Measurements from ENCODE around the gene GPR119.

The GPR119 gene

DNA sequence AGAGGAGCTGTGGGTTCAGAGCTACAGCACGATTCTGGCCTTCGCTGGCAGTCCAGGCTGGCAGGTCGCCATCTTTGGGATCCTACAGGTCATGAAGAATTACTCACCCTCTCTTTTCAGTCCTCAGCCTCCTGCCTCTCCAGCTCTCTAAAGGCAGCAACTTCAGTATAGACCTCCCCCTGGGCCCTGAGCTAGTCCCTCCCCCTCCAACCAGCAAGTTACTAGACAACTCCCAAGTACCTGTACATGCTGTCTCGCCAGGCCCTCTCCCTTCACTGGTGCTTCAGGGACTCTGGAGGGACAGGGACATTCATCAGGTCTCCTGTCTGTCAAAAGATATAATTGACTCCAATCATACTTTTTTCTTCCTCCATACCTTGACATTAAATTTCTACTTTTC lies at the start of gene GPR119:
TSS of gene GPR119 (minus strand) at position 155 of the 400 bp plus-strand sequence. CDS start 227 bp downstream, outside the sequence.
- TF ChIP-seq GATA2 (IDR thresholded peaks at IDR 0.05; ENCODE audit: low read depth, low read length) (no peak), GATA3 (IDR thresholded peaks at IDR 0.05; ENCODE audit: low read depth, low read length) (no peak)

DNA sequence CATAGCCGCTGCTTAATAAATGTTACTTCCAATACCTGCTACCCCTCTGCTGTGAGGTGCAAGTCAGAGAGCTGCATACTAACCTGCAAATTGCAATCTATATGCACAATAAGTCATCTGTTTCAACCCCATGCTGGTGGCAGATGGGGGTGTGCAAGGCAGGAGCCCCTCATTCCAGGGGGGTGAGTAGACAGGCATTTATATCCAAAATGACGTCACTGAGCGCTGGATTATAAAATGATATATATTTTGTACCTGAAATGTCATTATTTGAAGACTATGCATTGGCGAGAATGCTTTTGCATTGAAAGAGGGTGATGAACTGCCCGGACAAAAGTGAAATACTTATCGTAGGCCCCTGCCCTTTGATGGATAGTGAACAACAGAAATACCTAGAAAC lies 41.1 kb upstream of the GPR119 start:
- TF ChIP-seq GATA3 (IDR thresholded peaks at IDR 0.05; ENCODE audit: low read depth, low read length): no peak
- no peak for TF ChIP-seq GATA2 (IDR thresholded peaks at IDR 0.05; ENCODE audit: low read depth, low read length)

DNA sequence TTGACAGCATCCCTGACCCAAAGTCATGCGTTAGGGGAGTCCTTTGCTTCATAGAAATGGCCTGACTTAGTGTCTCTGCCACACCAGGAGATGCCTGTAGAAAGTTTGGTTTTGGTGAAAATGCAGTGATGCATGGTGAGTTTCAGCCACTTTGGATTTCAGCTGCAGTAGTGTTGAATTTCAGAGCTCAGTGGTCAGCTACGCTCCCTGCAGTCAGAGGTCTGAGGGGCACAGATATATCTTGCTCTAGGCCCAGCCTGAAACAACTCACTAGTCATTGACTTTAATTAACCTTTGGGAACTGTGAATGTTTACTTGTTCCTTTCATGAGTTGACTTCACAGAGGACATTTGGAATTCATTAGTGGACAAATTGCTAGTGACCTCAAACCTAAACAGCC lies 33.8 kb upstream of the GPR119 start:
- TF ChIP-seq GATA2 (IDR thresholded peaks at IDR 0.05; ENCODE audit: low read depth, low read length) (no peak), GATA3 (IDR thresholded peaks at IDR 0.05; ENCODE audit: low read depth, low read length) (no peak)

DNA sequence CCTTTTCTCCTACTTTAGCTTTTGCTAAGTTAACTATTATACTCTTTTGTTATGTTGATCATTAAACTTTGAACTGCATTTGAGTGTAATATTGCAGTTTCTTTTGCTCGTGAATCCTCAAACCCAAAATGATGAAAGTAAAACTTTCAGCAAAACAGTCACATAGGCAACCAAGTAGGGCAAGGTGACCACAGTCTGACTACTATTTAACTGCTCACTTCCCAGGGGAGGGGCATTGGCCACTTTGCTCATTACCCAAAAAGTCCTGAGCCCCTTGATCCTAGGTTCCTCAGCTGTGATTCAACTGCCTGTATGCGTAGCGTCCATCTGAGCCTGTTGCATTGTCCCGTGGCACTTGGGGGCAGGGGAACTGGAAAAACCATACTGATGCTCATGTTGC lies 33.3 kb upstream of the GPR119 start:
- TF ChIP-seq GATA3 (IDR thresholded peaks at IDR 0.05; ENCODE audit: low read depth, low read length): no peak
- TF ChIP-seq GATA2 (IDR thresholded peaks at IDR 0.05; ENCODE audit: low read depth, low read length): no peak

DNA sequence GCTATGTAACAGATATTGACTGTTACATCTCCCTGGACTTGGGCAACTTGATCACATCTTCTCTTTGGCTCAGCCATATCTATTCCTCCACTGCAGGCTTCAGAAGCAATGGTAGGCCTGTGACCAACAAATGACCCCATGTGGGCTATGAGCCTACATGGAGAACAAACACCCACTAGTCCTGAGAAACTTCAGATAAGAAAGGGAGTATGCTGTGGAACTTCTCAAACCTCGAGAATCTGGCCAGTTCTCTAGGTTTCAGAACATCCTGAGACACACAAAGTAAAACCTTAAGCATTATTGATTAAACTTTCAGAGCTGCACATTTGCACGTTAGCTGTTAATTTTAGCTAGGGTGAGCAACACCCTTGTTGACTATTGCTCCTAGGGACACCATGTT lies 32.6 kb upstream of the GPR119 start:
- TF ChIP-seq GATA2 (IDR thresholded peaks at IDR 0.05; ENCODE audit: low read depth, low read length): no peak
- TF ChIP-seq GATA3 (IDR thresholded peaks at IDR 0.05; ENCODE audit: low read depth, low read length): no peak

DNA sequence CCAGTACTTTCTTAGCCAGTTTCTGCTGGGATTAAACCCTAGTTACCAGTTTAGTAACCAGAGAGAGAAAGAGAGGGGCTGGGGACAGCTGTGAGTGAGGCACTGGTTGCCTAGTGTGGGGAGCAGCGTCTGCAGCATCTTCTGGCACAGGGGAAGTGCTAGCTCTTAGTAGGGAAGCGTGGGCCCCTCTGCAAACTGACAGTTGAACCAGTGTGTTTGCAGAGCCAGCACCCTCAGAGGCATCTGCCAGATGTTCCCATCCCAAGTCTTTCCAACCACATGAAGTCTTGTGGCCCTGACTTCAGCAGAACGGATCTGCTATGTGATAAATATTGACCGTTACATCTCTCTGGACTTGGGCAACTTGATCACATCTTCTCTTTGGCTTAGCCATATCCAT lies 31.3 kb upstream of the GPR119 start:
- no peak for TF ChIP-seq GATA2 (IDR thresholded peaks at IDR 0.05; ENCODE audit: low read depth, low read length)
- no peak for TF ChIP-seq GATA3 (IDR thresholded peaks at IDR 0.05; ENCODE audit: low read depth, low read length)

DNA sequence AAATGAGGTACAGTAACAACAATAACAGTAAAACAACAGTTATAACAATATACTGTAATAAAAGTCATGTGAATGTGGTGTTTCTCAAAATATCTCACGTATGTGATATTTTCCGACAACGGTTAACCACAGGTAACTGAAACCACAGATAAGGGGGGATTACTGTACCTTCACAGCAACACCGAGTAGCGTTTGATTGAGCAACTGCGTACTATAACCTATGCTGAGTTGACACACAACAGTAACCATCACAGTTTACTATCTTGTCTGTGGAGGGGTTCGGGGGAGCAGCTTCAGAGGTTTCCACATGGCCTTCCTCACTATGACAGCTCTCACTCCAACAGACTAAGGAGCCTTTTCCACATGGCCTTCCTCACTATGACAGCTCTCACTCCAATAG lies 29.7 kb upstream of the GPR119 start:
- TF ChIP-seq GATA3 (IDR thresholded peaks at IDR 0.05; ENCODE audit: low read depth, low read length) (no peak), GATA2 (IDR thresholded peaks at IDR 0.05; ENCODE audit: low read depth, low read length) (no peak)

DNA sequence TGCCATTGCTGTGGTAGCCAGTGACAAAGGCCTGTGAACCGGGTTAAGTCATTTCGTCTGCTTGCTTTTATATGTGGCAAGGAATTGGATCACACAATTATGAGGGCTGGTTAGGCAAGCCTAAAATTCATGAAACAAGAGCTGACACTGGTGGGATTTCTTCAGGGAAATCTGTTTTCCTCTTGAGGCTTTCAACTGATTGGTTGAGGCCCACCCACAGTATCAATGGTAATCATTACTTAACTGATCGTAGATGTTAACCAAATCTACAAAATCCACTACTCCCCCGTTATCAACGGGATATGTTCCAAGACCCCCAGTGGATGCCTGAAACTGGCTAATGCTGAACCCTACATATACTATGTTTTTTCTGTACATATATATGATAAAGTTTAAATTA lies 29.3 kb upstream of the GPR119 start:
- TF ChIP-seq GATA3 (IDR thresholded peaks at IDR 0.05; ENCODE audit: low read depth, low read length): no peak
- no peak for TF ChIP-seq GATA2 (IDR thresholded peaks at IDR 0.05; ENCODE audit: low read depth, low read length)

DNA sequence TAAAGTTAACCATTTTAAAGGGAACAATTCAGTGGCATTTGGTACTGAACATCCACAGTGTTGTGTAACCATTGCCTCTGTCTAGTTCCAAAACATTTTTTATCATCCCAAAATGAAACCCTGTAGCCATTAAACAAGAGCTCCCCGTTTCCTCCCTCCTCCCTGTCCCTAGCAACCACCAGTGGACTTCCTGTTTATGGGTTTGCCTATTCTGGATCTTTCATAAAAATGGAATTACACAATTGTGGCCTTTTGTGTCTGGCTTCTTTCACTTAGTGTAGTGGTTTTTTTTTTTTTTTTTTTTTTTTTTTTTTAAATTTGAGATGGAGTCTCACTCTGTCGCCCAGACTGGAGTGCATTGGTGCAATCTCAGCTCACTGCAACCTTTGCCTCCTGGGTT lies 27.9 kb upstream of the GPR119 start:
- no peak for TF ChIP-seq GATA3 (IDR thresholded peaks at IDR 0.05; ENCODE audit: low read depth, low read length)
- no peak for TF ChIP-seq GATA2 (IDR thresholded peaks at IDR 0.05; ENCODE audit: low read depth, low read length)

DNA sequence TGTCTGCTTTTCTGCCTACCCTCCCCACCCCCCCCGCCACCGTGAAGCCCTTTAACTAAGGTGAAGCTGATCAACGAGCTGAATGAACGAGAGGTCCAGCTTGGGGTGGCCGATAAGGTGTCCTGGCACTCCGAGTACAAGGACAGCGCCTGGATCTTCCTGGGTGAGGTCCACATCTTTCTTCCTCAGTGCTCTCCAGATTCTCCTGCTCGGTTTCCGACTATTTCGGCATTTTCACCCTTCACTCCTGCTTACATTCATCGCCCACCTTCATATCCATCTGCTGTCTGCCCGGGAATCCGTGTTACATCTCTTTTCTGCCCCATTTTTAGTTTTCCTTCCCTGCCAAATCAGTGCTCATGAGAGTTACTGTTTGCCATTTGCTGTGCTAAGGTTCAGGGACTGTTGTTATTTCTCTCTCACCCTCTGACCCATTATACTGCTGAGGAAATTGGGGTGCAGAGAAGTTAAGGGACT lies 16.8 kb upstream of the GPR119 start:
- TF ChIP-seq GATA2 (IDR thresholded peaks at IDR 0.05; ENCODE audit: low read depth, low read length) (no peak), GATA3 (IDR thresholded peaks at IDR 0.05; ENCODE audit: low read depth, low read length) (no peak)

DNA sequence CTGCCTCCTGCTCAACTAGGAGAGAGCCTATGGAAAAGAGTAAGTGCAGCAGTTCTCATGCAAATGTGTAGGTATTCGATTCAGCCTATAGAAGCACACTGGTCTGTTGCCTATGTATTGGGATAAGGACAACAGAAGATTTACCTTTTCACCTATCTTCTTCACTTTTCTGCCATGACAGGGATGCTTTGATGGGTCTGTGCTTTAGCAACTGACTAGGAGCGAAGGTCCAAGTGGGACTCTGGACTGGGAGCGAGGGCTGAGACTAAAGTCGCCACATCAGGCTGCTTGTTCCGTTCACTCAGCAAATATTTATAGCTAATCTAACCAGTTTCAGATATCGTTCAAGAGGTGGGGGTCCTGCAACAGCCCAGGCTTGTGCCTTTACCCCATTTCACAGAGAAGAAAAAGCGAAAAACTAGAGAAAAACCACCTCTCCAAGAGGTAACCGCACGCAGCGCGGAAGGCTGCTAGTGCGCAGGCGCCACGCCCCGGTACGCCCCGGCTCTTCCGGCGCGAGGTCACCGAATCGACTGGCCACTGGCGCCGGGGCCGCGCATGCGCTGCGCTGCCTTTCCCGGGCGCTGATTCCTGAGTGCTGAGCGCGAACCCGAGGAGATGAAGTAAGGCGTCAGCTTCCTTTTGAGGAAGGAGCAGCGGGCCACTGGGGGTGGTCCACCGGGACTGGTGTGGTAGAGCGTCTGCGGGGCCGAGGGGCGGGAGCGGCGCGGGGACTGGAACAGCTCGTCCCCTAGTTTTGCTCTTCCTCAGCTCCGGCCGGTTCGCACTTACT lies 16.1 kb upstream of the GPR119 start, which contains the start of gene RBMX2:
TSS of gene RBMX2 (plus strand) at position 573 of the 793 bp plus-strand sequence. CDS start at position 619, 46 bp downstream.
- TF ChIP-seq GATA2 (IDR thresholded peaks at IDR 0.05; ENCODE audit: low read depth, low read length): no peak
- TF ChIP-seq GATA3 (IDR thresholded peaks at IDR 0.05; ENCODE audit: low read depth, low read length): no peak

DNA sequence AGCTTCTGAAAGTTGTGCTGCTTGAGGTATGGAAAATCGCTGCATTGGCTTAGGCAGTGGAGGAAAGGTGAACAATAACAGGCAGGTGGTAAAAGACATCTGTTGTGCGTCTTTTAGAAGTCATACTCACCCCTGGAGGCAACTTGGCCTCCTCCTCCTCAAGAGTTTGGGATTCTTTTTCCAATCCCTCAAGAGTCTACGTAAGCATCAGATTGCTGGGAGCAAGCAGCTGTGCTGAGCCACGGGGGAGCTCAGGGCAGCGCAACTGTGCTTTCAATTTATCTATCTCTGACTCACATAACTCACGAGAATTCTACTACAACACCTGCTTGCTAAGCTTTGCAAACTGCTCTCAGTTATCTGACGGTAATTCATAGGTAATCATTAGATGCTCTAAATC lies 9.9 kb upstream of the GPR119 start:
- TF ChIP-seq GATA3 (IDR thresholded peaks at IDR 0.05; ENCODE audit: low read depth, low read length) (no peak), GATA2 (IDR thresholded peaks at IDR 0.05; ENCODE audit: low read depth, low read length) (no peak)

DNA sequence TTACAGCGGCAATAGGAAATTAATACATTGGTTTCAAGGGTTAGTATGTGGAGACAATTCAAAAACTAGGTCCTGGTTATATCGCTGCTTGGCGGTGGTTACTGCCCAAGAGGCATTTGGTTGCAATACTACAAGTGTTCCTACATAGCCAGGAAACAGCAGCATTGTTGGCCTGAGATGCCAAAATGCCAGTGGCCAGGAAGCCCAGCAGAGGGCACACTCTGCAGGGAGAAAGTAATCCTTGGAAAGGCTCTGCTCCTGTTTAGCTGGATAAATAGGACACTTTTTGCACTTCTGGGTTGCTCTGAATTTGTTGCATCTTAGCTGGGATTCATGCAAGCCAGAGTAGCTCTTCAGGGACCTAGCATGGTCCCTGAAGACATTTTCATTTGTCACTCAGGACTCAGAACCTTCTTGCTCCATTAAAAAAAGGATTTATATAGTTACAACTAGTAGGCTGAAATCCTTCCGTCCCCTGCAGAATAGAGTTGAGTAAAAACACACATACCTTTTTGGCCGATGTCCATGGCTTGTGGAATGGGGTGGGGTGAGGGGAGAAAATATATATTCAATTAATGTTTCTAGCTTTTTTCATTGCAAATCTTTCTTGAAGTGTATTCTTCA lies 8.1 kb upstream of the GPR119 start:
- TF ChIP-seq GATA3 (IDR thresholded peaks at IDR 0.05; ENCODE audit: low read depth, low read length): no peak
- TF ChIP-seq GATA2 (IDR thresholded peaks at IDR 0.05; ENCODE audit: low read depth, low read length): no peak

DNA sequence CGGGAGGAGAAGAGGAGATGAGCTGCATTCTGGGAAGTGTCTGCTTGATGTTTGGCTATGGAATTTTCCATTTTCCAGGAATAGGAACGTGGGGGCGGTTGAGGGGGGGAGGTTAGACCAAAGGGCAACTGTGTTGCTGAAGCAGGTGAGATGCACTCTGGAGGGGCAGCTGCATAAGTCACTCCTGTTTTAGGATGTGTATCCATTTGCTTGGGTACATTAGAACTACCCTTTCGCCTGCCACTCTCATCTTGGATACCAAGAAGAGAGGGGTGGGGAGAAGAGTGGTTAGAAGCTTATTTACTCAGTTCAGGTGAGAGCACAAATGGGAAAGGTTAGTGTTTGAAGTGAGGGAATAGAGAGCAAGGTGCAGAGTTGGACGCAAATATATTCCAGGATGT lies 934 bp upstream of the GPR119 start:
- TF ChIP-seq GATA2 (IDR thresholded peaks at IDR 0.05; ENCODE audit: low read depth, low read length) (no peak), GATA3 (IDR thresholded peaks at IDR 0.05; ENCODE audit: low read depth, low read length) (no peak)
